HG02610 (cell line): ENCODE results near the gene SGK1.
A peak's percentile ranks its signal among the peaks of the same experiment; 100 is the strongest.
"Not testable (repeated sequence)": the region's sequence is repeated elsewhere in the genome, so short reads cannot be mapped to it uniquely, and the experiment has no call there.

Source experiments
- ATAC-seq: cut with Tn5 transposase; IDR thresholded peaks from one replicate; pipeline ENCODE4 v1.9.1; 2021; ENCODE audit warnings: mild to moderate bottlenecking, moderate library complexity; ENCODE audit not compliant: unreplicated experiment

SGK1 gene

DNA sequence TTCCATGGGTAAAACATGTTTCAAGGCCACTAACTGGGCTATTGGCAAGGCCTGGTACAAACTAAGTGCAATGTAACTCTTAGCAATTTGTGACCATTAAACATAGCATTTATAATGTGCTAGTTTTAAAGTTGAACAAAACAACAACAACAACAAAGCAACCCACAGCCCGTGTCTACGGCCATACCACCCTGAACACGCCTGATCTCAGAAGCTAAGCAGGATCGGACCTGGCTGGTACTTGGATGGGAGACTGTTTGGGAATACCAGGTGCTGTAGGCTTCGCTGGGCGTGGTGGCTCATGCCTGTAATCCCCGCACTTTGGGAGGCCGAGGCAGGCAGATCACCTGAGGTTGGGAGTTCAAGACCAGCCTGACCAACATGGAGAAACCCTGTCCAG, 61.0 kb downstream of the SGK1 start:
- ATAC-seq, result no peak

DNA sequence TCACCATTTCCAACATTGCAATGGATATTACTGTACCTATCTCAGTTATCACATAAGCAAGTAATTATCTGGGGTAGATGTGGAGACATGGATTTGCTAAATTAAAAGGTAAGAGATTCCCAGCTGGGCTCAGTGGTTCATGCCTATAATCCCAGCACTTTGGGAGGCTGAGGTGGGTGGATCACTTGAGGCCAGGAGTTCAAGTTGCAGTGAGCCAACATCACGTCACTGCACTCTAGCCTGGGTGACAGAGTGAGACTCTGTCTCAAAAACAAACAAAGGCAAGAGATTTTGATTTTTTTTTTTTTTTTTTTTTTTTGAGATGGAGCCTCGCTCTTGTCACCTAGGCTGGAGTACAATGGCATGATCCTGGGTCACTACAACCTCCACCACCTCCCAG, 62.6 kb downstream of the SGK1 start:
- not testable (repeated sequence) for ATAC-seq

DNA sequence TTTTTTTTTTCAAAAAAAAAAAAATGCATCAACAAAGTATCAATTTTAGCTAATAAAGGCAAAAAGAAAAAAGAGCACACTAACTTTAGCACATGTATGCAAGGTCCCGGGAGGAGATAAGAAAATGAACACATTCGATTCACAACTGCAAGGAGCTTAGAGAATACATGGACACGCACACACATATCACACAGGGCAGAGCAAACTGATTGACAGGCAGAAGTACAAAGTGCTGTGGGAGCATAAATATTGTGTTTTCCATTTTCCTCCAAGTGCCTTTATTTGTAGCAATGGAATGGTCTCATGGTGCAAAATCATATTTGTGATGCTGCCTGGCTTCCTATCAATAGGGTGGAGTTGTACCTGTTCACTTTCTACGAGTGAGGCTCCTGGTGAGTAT, 63.8 kb downstream of the SGK1 start:
- ATAC-seq, result no peak

DNA sequence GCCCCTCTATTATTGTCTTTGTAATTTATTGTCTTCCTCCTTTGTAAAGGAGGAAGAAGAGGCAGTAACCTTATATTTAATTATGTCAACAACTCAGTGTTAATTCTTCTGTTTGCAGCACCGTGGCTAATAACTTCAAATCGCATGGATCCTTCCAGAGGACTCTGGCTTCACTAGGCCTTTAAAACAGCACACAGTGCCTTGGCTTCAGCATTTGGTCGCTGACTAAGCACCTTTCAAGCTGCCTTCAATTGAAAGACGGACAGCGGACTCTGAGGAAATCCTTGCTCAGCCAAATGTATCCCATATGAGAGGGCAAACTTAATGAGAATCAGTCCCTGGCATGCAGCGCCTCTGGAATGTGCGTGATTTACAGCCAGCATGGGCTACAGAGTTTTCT, 64.2 kb downstream of the SGK1 start:
- no peak for ATAC-seq

DNA sequence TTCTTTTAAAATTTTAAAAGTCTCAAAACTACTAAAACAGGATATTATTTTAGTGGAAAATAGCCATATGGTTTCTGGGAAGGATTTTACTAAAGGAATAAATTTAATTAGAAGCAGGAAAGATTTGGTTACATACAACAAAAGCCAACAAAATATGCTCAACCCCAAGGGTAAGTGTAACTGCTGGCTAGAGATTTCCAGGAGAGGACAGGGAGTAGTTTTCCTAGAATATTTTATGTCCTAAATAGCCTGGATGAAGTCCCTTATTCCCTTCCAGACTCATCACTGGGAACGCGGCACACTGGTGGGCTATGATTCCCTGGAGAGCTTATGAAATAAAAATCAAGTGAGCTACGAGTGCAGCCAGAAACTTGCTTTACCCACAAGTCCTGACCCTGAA, 66.6 kb downstream of the SGK1 start:
- no peak for ATAC-seq

DNA sequence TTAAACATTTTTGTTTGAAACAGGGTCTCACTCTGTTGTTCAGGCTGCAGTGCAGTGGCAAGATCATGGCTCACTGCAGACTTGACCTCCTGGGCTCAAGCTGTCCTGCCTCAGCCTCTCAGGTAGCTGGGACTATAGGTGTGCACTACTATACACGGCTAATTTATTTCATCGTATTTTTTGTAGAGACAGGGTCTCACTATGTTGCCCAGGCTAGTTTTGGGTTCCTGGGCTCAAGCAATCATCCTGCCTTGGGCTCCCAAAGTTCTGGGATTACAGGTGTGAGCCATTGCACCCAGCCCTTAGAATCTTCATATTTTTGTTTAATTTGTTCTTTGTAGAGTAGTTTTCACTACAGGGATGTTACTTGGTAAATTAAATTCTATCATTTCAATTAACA, 67.1 kb downstream of the SGK1 start:
- no peak for ATAC-seq

DNA sequence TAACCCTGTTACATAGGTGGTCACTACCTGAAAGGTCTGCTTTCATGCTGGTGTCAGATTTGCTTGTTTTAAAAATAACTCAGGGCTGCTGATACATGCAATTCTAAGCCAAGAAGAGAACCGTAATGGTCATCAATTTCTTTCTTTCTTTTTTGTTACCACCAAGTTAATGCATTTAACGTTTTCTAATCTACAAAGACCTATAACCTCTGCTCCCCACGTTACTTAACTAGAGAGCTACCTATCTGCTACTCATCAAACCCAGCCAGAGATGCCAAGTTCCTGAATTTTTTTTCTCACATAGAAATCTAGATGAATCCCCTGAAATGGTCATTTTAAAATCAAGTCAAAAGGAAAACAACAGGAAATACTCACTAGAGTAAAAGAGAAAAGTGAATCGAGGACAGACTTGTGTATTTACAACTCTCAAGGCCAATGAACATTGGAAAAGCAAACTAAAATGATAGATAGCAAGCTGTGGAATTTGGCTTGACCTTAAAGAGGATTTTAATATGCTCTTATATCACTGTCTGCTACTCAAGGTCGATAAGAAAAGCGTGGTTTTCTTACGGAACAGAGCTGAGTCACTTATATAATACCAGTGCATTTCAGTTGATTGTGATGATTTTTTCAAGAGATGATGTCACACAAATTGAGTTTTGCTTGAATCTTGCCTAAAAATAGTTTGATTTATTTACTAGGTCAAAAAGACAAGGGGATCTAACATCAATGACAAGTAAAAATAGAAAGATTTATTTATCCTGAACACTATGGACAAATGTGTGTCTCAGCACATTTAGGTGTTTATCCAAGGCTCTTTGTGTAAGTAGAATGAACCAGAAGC, 67.9 kb downstream of the SGK1 start:
- ATAC-seq, result no peak

DNA sequence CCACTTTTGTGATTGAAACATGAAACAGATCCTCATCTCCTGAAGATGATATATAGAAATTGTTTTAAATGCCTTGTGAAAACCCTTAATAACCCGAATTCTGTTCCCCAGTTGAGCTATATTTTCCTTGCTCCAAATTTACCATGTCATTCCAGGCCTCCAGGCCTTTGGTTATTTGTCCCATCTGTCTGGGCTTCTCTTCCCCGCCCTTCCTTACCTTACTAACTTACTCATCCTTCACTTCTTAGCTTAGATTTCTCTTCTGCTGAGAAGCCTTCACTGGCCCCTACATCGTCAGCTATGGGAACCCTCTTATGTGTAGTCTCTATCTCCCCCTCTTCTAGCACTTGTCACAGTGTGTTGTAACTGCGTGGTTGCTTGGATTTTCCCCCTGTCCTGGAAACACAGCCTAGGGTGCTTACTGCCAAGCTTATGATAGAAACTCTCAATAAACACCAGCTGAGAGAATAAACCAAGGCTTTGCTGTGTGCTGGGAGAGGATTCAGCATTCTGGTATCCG, 68.6 kb downstream of the SGK1 start:
- ATAC-seq, result no peak

DNA sequence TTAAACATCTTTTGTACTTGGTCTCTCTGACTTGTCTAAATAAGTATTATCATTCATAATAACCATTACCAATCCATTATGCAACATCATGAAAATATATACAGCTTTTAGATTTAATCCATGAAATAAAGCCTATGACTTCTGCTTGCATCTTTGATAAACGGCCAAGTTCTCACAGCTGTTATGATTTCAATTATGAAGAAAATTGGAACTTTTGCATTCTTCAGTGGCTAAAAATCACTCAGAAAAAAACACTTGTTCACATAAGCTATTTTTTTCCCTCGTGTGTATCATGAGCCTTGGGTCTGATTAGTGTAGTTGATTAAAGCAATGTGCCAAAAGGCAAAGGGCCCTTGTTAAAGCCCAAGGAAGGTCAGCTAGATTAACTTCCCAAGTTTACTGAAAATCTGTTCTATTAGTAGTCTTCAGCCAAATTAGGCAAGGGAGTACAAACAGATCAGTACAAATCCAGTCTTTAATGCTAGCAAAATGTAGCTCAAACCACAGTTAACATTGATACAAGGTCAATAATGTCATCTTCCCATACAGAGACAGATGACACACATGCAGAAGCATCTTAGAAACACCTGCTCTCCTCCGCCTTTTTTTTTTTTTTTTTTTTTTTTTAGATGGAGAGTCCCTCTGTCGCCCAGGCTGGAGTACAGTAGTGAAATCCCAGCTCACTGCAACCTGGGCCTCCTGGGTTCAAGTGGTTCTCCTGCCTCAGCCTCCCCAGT, 69.9 kb downstream of the SGK1 start:
- ATAC-seq, result no peak

DNA sequence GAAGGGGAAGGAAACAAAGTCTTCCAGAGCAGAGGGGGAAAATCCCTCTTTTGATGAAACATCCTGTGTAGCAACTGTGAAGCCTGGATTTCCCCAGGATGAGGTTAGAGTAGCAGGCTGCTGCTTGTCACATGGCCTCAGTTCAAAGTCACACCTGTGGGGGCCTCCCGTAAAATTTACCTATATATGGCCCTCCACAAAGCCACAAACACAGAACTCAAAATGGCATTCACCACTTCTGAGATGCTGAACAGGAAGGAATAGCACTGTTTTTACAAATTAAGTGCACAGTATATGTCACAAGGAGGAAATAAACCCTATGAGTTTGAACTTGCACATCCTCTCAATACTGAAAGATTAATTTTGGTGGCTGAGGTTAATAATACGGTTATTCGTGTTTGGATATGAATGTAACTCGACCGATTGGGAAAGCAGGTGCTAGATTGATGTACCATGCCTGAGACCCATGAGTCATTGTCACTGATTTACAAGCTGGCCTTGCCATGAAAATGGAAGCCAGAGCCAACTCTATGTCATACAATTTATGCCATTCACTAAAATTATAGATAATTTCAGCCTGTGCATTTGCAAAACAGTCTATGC, 70.6 kb downstream of the SGK1 start:
- peak; percentile 94 for ATAC-seq

DNA sequence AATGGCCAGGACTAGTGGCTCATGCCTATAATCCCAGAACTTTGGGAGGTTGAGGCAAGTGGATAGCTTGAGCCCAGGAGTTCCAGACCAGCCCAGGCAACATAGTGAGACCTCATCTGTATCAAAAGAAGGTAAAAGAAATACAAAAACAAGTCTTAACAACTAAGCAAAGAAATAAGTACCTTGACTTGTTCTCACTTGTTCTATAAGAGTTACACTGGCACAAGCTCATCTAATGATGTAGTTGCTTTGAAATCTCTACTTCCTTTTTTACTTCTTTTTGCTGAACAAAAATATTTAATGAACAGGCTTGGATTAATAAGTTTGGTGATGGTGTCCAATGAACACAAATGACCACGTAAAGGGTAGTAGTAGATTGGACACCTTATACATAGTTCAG, 72.2 kb downstream of the SGK1 start:
- ATAC-seq, result no peak

DNA sequence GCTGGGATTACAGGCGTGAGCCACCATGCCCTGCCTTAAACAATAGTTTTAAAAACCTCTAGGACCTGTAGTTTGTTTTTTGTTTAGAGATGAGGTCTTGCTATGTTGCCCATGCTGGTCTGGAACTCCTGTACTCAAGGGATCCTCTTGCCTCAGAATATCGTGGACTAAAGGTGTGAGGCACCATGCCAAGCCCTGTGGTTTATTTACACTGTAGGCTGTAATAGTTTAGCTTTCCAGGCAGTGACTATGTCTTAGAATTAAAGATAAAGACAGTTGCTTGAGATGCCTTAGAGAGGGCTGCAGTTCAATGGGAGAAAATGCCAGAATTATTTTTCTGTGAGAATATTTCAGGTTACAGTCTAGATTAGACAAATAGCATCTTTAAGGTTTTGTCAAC, 72.9 kb downstream of the SGK1 start:
- ATAC-seq, result no peak

DNA sequence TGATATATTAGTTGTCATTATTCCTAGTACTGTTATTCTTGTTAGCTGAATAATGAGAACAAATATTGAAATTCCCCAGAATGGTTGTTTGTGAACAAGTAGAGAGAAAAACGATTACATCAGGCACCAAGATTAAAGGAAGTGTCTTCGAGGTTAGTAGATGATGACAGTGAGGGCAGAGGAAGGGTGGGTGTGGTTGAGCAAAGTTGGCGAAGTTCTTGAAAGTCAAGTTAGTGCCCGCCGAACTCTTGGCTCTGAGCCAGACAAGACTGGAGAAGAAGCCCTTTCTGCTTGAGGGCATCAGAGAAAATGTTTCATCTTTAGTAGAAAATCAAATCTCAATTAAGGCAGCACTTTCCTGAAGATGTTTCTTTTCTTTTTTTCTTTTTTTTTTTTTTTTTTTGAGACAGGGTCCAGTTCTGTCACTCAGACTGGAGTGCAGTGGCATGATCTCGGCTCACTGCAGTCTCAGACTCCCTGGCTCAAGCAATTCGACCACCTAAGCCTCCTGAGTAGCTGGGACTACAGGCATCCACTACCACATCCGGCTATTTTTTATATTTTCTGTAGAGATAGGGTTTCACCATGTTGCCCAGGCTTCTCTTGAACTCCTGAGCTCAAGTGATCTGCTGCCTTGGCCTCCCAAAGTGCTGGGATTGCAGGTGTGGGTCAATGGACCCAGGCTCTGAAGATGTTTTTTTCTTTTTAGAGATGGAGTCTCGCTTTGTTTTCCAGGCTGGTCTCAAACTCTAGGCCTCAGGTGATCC, 77.1 kb downstream of the SGK1 start:
- no peak for ATAC-seq

DNA sequence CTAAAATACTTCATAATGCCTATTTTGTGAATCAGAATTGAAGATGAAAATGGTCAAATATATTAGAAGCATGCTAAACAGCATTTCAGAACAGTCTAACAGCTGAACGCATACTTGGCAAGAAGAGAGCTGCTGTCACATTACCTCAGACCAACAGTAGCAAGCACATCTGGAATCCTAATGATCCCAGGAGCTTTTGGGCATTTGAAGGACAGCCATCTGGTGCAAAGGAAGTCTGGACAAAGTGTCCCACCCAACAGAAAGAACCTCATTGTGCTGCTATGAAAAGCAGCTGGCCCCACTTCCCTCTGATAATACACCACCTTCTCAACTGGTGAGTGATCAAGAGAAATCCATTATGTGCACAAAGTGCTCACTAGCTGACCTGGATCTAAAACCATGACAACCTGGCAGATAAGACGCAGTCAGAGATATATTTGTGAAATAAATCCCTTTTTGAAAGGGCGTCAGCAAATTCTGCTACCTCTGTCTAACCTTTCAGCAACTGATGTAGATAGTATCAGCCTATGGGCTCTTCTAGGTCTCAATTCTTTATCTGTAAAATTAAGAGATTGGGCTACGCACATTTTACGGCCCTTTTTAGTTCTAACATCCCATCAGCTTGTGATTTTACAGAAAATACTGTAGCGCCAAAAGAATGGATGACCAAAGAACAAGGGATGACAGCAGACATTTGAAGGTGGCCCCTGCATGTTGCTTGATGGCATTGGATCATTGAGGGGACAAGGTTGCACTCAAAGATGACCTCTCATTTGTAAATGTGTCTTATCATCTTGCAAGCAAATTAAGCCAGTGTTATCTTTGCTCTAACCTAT, 78.7 kb downstream of the SGK1 start:
- ATAC-seq, result no peak

DNA sequence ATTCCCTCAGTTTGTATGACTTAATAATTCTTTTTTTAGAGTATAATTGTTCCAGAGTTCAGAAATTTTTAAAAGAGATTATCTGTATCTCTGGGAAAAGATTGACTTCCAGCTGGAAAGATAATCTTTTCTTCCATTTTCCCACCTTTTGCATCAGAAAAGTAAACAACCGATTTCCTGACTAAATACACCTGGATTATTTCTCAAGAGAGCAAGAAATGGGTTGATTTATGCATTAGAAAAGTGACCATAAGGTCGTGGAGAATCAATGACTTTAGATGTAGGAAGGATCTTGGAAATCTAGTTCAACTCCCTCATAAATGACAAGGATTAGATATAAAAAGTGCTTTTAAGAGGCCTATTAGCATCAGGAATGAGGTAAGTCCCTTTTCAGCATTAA, 79.9 kb downstream of the SGK1 start:
- ATAC-seq, result no peak

DNA sequence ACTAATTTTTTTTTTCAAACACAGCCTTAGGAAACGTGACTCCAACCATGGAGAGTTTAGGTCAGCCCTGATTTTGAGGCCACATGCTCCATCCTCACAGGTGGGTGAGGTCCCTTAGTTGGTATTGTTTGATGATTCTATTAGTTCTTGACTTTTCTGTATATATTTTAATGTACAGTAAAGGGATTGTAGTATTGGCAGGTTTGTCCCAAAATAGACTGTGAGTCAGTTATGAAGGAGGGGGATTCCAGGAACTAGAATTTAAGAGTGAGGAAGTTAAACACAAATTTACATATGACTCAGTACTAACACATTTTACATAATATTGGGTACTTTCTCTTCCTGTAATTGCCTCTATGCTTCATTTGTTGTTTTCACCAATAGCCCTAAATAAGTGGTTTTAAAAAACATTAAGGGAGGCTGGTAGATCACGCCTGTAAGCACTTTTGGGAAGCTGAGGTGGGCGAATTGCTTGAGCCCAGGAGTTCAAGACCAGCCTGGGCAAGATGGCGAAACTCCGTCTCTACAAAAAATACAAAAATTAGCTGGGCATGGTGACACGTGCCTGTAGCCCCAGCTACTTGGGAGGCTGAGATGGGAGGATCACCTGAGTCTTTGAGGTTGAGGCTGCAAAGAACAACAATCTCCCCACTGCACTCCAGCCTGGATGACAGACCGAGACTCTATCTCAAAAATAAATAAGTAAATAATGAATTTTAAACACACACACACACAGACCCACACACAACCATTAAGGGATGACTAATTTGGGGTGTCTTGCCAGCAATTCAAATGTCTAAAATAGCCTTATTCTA, 81.8 kb downstream of the SGK1 start:
- peak; percentile 98 for ATAC-seq

DNA sequence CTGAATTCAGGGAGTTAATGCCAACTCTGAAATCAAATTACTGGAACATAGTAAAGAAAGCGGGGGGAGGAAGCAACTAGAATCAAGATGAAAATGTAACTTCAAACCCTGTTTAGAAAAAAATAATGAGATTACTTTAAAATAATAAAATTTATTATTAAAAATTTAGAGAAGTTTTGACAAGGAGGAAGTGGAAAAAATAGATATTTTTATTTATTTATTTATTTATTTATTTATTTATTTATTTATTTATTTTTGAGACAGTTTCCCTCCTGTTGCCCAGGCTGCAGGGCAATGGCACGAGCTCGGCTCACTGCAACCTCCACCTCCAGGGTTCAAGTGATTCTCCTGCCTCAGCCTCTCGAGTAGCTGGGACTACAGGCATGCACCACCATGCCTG, 82.6 kb downstream of the SGK1 start:
- not testable (repeated sequence) for ATAC-seq

DNA sequence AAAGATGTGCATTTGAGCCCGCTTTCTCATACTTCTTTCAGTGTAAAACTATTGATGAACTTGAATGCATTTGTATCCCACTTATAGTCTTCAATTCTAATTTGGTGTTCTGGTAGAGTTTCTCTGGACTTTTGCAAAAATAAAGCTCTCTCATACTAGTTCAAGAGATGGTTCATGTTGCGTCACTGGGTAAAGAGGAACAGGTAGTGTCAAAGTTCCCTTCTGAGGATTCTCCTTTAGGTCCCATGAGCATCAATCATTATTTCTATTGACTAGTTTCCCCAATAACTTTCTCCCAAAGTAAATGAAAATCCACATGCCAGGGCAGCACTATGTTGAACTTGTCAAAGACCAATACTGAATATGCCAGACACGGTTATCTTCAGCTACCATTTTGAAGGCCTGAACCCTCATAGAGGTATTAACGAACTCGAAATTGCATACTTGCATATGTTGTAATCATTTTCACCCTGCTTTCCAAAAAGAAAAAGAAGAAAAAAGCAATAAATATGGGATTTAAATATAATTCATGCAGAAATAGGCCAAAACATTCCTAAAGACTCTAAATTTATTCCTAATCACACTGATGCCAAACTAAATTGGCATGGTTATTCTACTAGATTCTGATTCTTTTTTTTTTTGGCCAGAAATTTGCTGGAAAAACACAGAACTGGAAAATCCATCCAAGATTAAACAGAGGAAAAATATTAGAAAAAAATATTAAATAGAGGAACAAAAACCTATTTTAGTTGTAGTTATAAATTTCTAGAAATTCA, 84.5 kb downstream of the SGK1 start:
- no peak for ATAC-seq

DNA sequence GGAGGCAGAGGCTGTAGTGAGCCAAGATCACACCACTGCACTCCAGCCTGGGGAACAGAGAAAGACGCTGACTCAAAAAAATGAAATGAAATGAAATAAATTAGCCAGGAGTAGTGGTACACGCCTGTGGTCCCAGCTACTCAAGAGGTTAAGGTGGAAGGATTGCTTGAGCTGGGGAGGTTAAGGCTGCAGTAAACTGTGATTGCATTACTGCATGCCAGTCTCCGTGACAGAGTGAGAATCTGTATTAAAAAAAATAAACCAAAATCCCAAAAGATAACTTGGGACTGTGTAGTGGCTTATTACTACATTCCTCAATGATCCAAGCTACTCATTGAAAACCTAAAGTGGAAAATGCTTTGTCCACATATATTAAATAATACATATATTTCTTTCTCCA, 87.0 kb downstream of the SGK1 start:
- no peak for ATAC-seq
